Lung (tissue), 12 donors: ENCODE measurements around the gene CSK. TPM values are rescaled to one million over a fixed set of nuclear protein-coding genes. Genes with fewer than 3 reads are reported as not detected.
"Not testable (repeated sequence)": the region's sequence is repeated elsewhere in the genome, so short reads cannot be mapped to it uniquely, and the experiment has no call there.

Experiments used
- ATAC-seq: fragments of 200-7000 bp; cut with Tn5 transposase; one replicate; pipeline ENCODE4 v1.9.1; 2020; ENCODE audit warnings: moderate number of reproducible peaks; ENCODE audit not compliant: insufficient read depth, low FRiP score
- DNase-seq, 3 donors: peaks; one replicate each; pipeline ENCODE4 v3.0.0-alpha.2; 2013 to 2017
- H3K27ac ChIP-seq, 2 donors: one replicate each; pipeline ENCODE4 v1.5.1; 2013; ENCODE audit warnings: mild to moderate bottlenecking in 2 of 2, moderate library complexity in 2 of 2, control low read depth in 1 of 2, inconsistent platforms in 1 of 2, low read depth in 1 of 2, low read length in 1 of 2
- H3K27me3 ChIP-seq, 3 donors: one replicate each; pipeline ENCODE4 v1.5.1; 2013; ENCODE audit warnings: low read length in 2 of 3; ENCODE audit not compliant: control insufficient read depth in 3 of 3, insufficient read depth in 3 of 3
- H3K36me3 ChIP-seq, 4 donors: one replicate each; pipeline ENCODE4 v1.5.1; 2013; ENCODE audit warnings: low read length in 4 of 4, mild to moderate bottlenecking in 1 of 4, moderate library complexity in 1 of 4; ENCODE audit not compliant: control insufficient read depth in 4 of 4, insufficient read depth in 4 of 4
- H3K4me1 ChIP-seq, 5 donors: one replicate each; pipeline ENCODE4 v1.5.1; 2013; ENCODE audit warnings: low read length in 5 of 5, mild to moderate bottlenecking in 2 of 5, moderate library complexity in 1 of 5; ENCODE audit not compliant: control insufficient read depth in 5 of 5, insufficient read depth in 5 of 5
- H3K4me3 ChIP-seq: one replicate; pipeline ENCODE4 v1.5.1; 2013; ENCODE audit warnings: mild to moderate bottlenecking, control low read depth, moderate library complexity
- H3K9ac ChIP-seq, 2 donors: one replicate each; pipeline ENCODE4 v1.5.1; 2013; ENCODE audit warnings: low read length in 2 of 2, control low read depth in 1 of 2; ENCODE audit not compliant: insufficient read depth in 1 of 2
- H3K9me3 ChIP-seq, 4 donors: one replicate each; pipeline ENCODE4 v1.5.1; 2013; ENCODE audit warnings: low read length in 3 of 4, mild to moderate bottlenecking in 1 of 4, moderate library complexity in 1 of 4; ENCODE audit not compliant: control insufficient read depth in 4 of 4, insufficient read depth in 3 of 4
- CTCF ChIP-seq: IDR thresholded peaks from 2 replicates; pipeline ENCODE4 v1.5.1; 2012; ENCODE audit warnings: mild to moderate bottlenecking; ENCODE audit errors: control extremely low read depth, extremely low read depth
- WGBS, 2 donors: extraction: QIAGEN DNeasy Blood & Tissue Kit; methylation state at CpG; one replicate each; pipeline ENCODE4 v1.1.7; 2013; 5-methylcytosine and 5-hydroxymethylcytosine counted together
- polyA plus RNA-seq, 2 donors: library from polyadenylated mRNA; stranded (reverse); fragments of 200-250 nt; gene quantifications; one replicate each; pipeline ENCODE4 v1.2.1, GENCODE V29; 2013
- total RNA-seq, 2 donors: library from RNA; depleted of rRNA in 1 of 2; stranded (reverse); fragments of >200 nt in 1 of 2; gene quantifications; one replicate each; pipeline ENCODE4 v1.2.1, GENCODE V29; 2014 to 2021
- donor health status: control.
- donor health status: control.
- donor health status: Bipolar disorder and iron deficiency.
- donor health status: healthy.
- donor health status: DM: yes; HTN: yes; CAD: no.

The CSK gene
- total and polyA plus RNA-seq, 4 donors = 39.7 to 99.1 (median 61.9) TPM

GRCh38 chr15:74783808-74784175, 1.9 kb downstream of the CSK start:
- Histone ChIP-seq H3K9ac (no peak overlapping the region), H3K4me3 (no peak overlapping the region), H3K36me3 (peaks cover 0 to 7% (median 3%) of the 10 kb centered on the region in 4 donors), H3K27me3 (no peaks in the 10 kb centered on the region), H3K4me1 (peaks cover 14 to 58% (median 30%) of the 10 kb centered on the region in 5 donors), H3K27ac (peak overlapping the region; percentile 46 to 87), H3K9me3 (no peaks in the 10 kb centered on the region)
- TF ChIP-seq CTCF = no peak
- no peak for ATAC-seq
- no peak for DNase-seq
- WGBS, 2 donors = 29% methylated on average over 3 of the region's 3 CpGs

GRCh38 chr15:74784426-74785193, 2.7 kb downstream of the CSK start:
- no peak for TF ChIP-seq CTCF
- H3K36me3 ChIP-seq = peaks cover 0 to 7% (median 3%) of the 10 kb centered on the region in 4 donors
- no peaks in the 10 kb centered on the region for H3K27me3 ChIP-seq
- H3K27ac ChIP-seq = peak overlapping the region in 1 of 2 donors; percentile 74
- ATAC-seq (no peak), DNase-seq (no peak)
- H3K4me1 ChIP-seq = peaks cover 21 to 66% (median 38%) of the 10 kb centered on the region in 5 donors
- 45 to 58% methylated on average over 8 of the region's 8 CpGs for WGBS, 2 donors
- no peak overlapping the region for H3K4me3 ChIP-seq
- H3K9ac ChIP-seq = no peak overlapping the region
- H3K9me3 ChIP-seq = no peaks in the 10 kb centered on the region

GRCh38 chr15:74785194-74786032, 3.5 kb downstream of the CSK start:
- Histone ChIP-seq H3K9me3 (no peaks in the 10 kb centered on the region), H3K36me3 (peaks cover 0 to 7% (median 3%) of the 10 kb centered on the region in 4 donors), H3K4me3 (no peak overlapping the region), H3K4me1 (peaks cover 25 to 70% (median 42%) of the 10 kb centered on the region in 5 donors), H3K27me3 (no peaks in the 10 kb centered on the region), H3K27ac (peak overlapping the region in 1 of 2 donors; percentile 74), H3K9ac (no peak overlapping the region)
- ATAC-seq (no peak), DNase-seq (no peak)
- TF ChIP-seq CTCF = no peak
- 66 to 72% methylated on average over 13 of the region's 13 CpGs for WGBS, 2 donors

GRCh38 chr15:74786081-74786480, 4.2 kb downstream of the CSK start:
- H3K36me3 ChIP-seq, H3K9ac ChIP-seq, ATAC-seq, DNase-seq, H3K9me3 ChIP-seq, H3K4me3 ChIP-seq, H3K27me3 ChIP-seq: not testable (repeated sequence)
- peaks cover 20 to 70% (median 42%) of the 10 kb centered on the region in 5 donors for H3K4me1 ChIP-seq
- WGBS, 2 donors = 71 to 75% methylated on average over 12 of the region's 12 CpGs
- peak overlapping the region; percentile 28 to 87 for H3K27ac ChIP-seq
